Mesenchymal stem cell (in vitro differentiated cells and primary cell): ENCODE results near the gene CAPN10.

Source experiments
- DNase-seq: peaks from one replicate; pipeline ENCODE4 v3.0.0-alpha.2; 2013
- H2AFZ ChIP-seq: one replicate; pipeline ENCODE4 v1.6.1; 2013; ENCODE audit warnings: low read depth, mild to moderate bottlenecking, control low read depth, inconsistent platforms, low read length, moderate library complexity
- H2AK5ac ChIP-seq: 2 replicates; pipeline ENCODE4 v1.6.1; 2013; ENCODE audit warnings: low read length, moderate library complexity, mild to moderate bottlenecking, inconsistent platforms; ENCODE audit not compliant: severe bottlenecking
- H2BK120ac ChIP-seq: one replicate; pipeline ENCODE4 v1.6.1; 2013; ENCODE audit warnings: low read depth, mild to moderate bottlenecking, inconsistent platforms, low read length, moderate library complexity
- H2BK12ac ChIP-seq, 2 experiments: one replicate each; pipeline ENCODE4 v1.6.1; 2013; ENCODE audit warnings: inconsistent platforms in 2 of 2, low read length in 2 of 2, mild to moderate bottlenecking in 2 of 2, moderate library complexity in 2 of 2, control low read depth in 1 of 2
- H2BK15ac ChIP-seq: one replicate; pipeline ENCODE4 v1.6.1; 2013; ENCODE audit warnings: mild to moderate bottlenecking, low read depth, inconsistent platforms; ENCODE audit not compliant: poor library complexity, severe bottlenecking
- H2BK5ac ChIP-seq: 2 replicates; pipeline ENCODE4 v1.6.1; 2013; ENCODE audit warnings: low read depth, mild to moderate bottlenecking, low read length, control low read depth, inconsistent platforms; ENCODE audit not compliant: poor library complexity, severe bottlenecking
- H3K14ac ChIP-seq, 2 experiments: one replicate each; pipeline ENCODE4 v1.6.1; 2013; ENCODE audit warnings: inconsistent platforms in 2 of 2, low read length in 2 of 2, control low read depth in 1 of 2, mild to moderate bottlenecking in 1 of 2, moderate library complexity in 1 of 2
- H3K18ac ChIP-seq, 2 experiments: one replicate each; pipeline ENCODE4 v1.6.1; 2013; ENCODE audit warnings: inconsistent platforms in 2 of 2, low read length in 2 of 2, control low read depth in 1 of 2, low read depth in 1 of 2, mild to moderate bottlenecking in 1 of 2
- H3K23ac ChIP-seq, 2 experiments: one replicate each; pipeline ENCODE4 v1.6.1; 2013; ENCODE audit warnings: inconsistent platforms in 2 of 2, low read length in 2 of 2, mild to moderate bottlenecking in 2 of 2, moderate library complexity in 2 of 2, control low read depth in 1 of 2
- H3K27ac ChIP-seq: 2 replicates; pipeline ENCODE4 v1.5.1; 2013; ENCODE audit warnings: mild to moderate bottlenecking, moderate library complexity, low read length, control low read depth, inconsistent platforms; ENCODE audit not compliant: poor library complexity, severe bottlenecking
- H3K27me3 ChIP-seq, 2 experiments: 2 replicates each; pipeline versions ENCODE4 v1.6.1 to v1.7.0; 2013; ENCODE audit warnings: low read length in 2 of 2, mild to moderate bottlenecking in 2 of 2, moderate library complexity in 2 of 2, control low read depth in 1 of 2, inconsistent platforms in 1 of 2; ENCODE audit not compliant: control insufficient read depth in 1 of 2, insufficient read depth in 1 of 2
- H3K36me3 ChIP-seq, 2 experiments: 2 replicates each; pipeline versions ENCODE4 v1.6.1 to v1.7.0; 2013; ENCODE audit warnings: low read length in 2 of 2, control low read depth in 1 of 2, inconsistent platforms in 1 of 2, low read depth in 1 of 2, mild to moderate bottlenecking in 1 of 2; ENCODE audit not compliant: insufficient read depth in 2 of 2, control insufficient read depth in 1 of 2
- H3K4ac ChIP-seq, 2 experiments: one replicate each; pipeline ENCODE4 v1.6.1; 2013; ENCODE audit warnings: inconsistent platforms in 2 of 2, low read length in 2 of 2, mild to moderate bottlenecking in 2 of 2, moderate library complexity in 2 of 2, control low read depth in 1 of 2, low read depth in 1 of 2
- H3K4me1 ChIP-seq: 2 replicates; pipeline ENCODE4 v1.6.1; 2013; ENCODE audit warnings: low read depth, low read length, control low read depth; ENCODE audit not compliant: control insufficient read depth, insufficient read depth
- H3K4me2 ChIP-seq: 2 replicates; pipeline ENCODE4 v1.6.1; 2013; ENCODE audit warnings: low read length, mild to moderate bottlenecking, inconsistent platforms; ENCODE audit not compliant: poor library complexity, severe bottlenecking
- H3K4me3 ChIP-seq, 2 experiments: 2 replicates each; pipeline versions ENCODE4 v1.5.1 to v1.7.0; 2013; ENCODE audit warnings: low read length in 2 of 2, mild to moderate bottlenecking in 2 of 2, control low read depth in 1 of 2, low read depth in 1 of 2; ENCODE audit not compliant: insufficient read depth in 1 of 2
- H3K79me1 ChIP-seq: replicated peaks from 2 replicates; pipeline ENCODE4 v1.6.1; 2013; ENCODE audit warnings: mild to moderate bottlenecking, control low read depth, low read length, inconsistent platforms; ENCODE audit not compliant: poor library complexity, severe bottlenecking
- H3K9ac ChIP-seq: 2 replicates; pipeline ENCODE4 v1.7.0; 2013; ENCODE audit warnings: mild to moderate bottlenecking, low read length, moderate library complexity
- H3K9me3 ChIP-seq: 2 replicates; pipeline ENCODE4 v1.7.0; 2013; ENCODE audit warnings: mild to moderate bottlenecking, low read length; ENCODE audit not compliant: control insufficient read depth
- H4K8ac ChIP-seq: one replicate; pipeline ENCODE4 v1.6.1; 2013; ENCODE audit warnings: inconsistent platforms, mild to moderate bottlenecking, low read length, moderate library complexity
- H4K91ac ChIP-seq: one replicate; pipeline ENCODE4 v1.6.1; 2013; ENCODE audit warnings: mild to moderate bottlenecking, low read length, inconsistent platforms
- WGBS: methylation state at CpG from one replicate; pipeline ENCODE4 v1.1.7; 2013; ENCODE audit warnings: mixed read lengths; 5-methylcytosine and 5-hydroxymethylcytosine counted together

CAPN10 gene

DNA sequence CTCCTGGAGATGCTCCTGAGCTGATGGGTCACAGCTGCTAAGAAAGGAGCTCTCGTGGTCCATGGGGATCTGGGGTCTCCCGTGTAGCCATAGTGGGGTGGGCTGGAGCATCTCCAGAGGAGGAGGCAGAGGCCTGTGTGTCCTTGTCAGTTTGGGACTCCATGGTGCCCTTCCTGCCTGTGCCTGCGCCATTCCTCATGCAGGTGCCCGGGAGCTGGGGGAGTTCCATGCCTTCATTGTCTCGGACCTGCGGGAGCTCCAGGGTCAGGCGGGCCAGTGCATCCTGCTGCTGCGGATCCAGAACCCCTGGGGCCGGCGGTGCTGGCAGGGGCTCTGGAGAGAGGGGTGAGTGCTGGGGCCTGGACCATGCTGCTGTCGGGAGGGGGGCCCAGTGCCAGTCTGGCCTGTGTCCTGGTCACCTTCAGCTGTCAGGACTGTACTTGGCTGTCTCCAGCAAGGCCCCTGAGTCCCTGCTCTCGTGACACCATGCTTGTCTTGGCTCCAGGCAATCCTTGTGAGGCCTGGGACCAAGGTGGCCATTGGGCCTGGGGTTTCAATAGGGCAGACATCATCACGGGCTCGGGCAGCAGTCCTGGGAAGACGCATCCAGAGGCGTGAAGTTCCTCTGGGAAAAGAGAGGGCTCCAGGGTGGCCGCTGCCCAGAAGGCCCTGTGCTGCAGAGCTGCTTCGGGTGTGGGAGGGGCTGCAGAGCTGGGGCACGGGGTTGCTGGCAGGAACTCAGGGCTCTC lies 7.3 kb downstream of the CAPN10 start:
- DNase-seq = no peak
- H2BK15ac ChIP-seq = no peak overlapping the region
- no peak overlapping the region for H2BK120ac ChIP-seq
- H3K14ac ChIP-seq = no peak overlapping the region
- H3K9me3 ChIP-seq = no peaks in the 10 kb centered on the region
- no peak overlapping the region for H2AFZ ChIP-seq
- no peak overlapping the region for H3K18ac ChIP-seq
- no peak overlapping the region for H2BK12ac ChIP-seq
- H4K91ac ChIP-seq = no peak overlapping the region
- H4K8ac ChIP-seq = no peak overlapping the region
- no peak overlapping the region for H3K4me3 ChIP-seq
- no peak overlapping the region for H3K4me2 ChIP-seq
- H3K9ac ChIP-seq = no peak overlapping the region
- no peak overlapping the region for H3K4ac ChIP-seq
- H3K36me3 ChIP-seq = peaks cover 42 to 91% of the 10 kb centered on the region in 2 experiments
- no peak overlapping the region for H3K23ac ChIP-seq
- peaks cover 13% of the 10 kb centered on the region for H3K4me1 ChIP-seq
- no peaks in the 10 kb centered on the region for H3K27me3 ChIP-seq
- H3K27ac ChIP-seq = no peak overlapping the region
- peaks cover 74% of the 10 kb centered on the region for H3K79me1 ChIP-seq
- H2AK5ac ChIP-seq = no peak overlapping the region
- no peak overlapping the region for H2BK5ac ChIP-seq
- 97% methylated on average over 19 of the region's 19 CpGs for WGBS

DNA sequence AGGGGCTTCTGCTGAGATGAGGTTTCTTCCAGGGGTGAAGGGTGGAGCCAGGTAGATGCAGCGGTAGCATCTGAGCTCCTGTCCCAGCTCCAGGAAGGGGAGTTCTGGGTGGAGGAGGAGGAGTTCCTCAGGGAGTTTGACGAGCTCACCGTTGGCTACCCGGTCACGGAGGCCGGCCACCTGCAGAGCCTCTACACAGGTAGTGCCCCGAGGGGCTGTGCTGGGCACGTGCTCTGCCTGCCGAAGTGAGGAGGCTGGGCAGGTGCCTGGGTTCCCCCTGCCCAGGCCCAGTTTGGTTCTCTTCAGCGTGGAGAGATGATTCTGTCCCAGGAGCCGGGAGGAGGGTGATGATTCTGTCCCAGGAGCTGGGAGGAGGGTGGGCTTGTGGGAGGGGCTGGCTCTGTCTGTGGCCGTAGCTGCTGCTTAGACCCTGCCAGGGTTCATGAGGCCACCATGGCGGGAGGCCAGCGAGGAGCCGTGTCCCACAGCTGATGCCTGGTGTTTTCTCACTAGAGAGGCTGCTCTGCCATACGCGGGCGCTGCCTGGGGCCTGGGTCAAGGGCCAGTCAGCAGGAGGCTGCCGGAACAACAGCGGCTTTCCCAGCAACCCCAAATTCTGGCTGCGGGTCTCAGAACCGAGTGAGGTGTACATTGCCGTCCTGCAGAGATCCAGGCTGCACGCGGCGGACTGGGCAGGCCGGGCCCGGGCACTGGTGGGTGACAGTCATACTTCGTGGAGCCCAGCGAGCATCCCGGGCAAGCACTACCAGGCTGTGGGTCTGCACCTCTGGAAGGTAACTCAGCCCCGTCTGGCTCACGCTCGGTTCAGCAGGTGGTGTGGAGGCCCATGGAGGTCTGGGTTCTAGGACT lies 8.2 kb downstream of the CAPN10 start:
- H3K23ac ChIP-seq = no peak overlapping the region
- no peak overlapping the region for H2BK5ac ChIP-seq
- no peak overlapping the region for H3K4me2 ChIP-seq
- H4K8ac ChIP-seq = no peak overlapping the region
- no peak overlapping the region for H3K9ac ChIP-seq
- 96% methylated on average over 34 of the region's 34 CpGs for WGBS
- no peak overlapping the region for H3K4me3 ChIP-seq
- H2BK15ac ChIP-seq = no peak overlapping the region
- H2AK5ac ChIP-seq = no peak overlapping the region
- H3K27ac ChIP-seq = no peak overlapping the region
- H4K91ac ChIP-seq = no peak overlapping the region
- no peaks in the 10 kb centered on the region for H3K27me3 ChIP-seq
- no peak overlapping the region for H2AFZ ChIP-seq
- H3K14ac ChIP-seq = no peak overlapping the region
- peaks cover 74% of the 10 kb centered on the region for H3K79me1 ChIP-seq
- peaks cover 6% of the 10 kb centered on the region for H3K4me1 ChIP-seq
- no peak overlapping the region for H2BK12ac ChIP-seq
- no peak overlapping the region for H2BK120ac ChIP-seq
- H3K18ac ChIP-seq = no peak overlapping the region
- H3K4ac ChIP-seq = no peak overlapping the region
- no peaks in the 10 kb centered on the region for H3K9me3 ChIP-seq
- no peak for DNase-seq
- peaks cover 45 to 99% of the 10 kb centered on the region in 2 experiments for H3K36me3 ChIP-seq

DNA sequence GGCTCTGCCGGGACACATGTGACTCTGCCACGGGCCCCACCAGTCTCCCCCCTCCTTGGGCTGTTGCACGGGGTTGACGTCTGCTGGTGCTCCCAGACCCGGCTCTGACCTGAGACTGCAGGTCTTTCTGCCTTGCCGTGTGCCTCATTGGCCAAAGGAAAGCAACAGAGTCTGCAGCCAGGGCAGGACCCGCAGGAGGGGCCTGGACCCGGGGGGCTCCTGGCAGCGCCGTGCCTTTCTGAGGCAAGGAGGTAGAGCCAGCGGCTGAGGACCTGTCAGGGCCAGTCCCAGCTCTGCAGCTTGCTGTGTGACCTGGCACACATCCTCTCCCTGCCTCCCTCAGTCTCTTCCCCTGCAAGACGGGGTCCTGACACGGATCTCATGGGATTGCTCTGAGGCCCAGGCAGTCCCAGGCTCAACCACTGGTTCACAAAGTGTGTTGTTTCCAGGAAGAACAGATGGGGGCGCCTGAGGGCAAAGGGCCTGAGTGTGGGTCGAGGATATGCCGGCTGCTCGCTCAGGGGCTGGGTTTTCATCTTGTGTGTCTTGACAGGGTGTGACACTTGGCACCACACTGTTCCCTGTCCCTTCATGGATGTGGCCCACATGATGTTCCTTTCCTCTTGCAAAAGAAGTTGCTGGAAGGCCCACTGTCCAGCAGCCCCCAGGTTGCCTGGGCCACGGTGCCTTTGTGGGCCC lies 9.0 kb downstream of the CAPN10 start:
- Histone ChIP-seq H3K4me2 (no peak overlapping the region), H3K14ac (no peak overlapping the region), H2AFZ (no peak overlapping the region), H2BK5ac (no peak overlapping the region), H4K8ac (no peak overlapping the region), H4K91ac (no peak overlapping the region), H3K18ac (no peak overlapping the region), H3K27ac (no peak overlapping the region), H2BK120ac (no peak overlapping the region), H3K4ac (no peak overlapping the region), H2BK12ac (no peak overlapping the region), H3K4me1 (peaks cover 1% of the 10 kb centered on the region), H3K9me3 (no peaks in the 10 kb centered on the region), H3K36me3 (peaks cover 44 to 94% of the 10 kb centered on the region in 2 experiments), H3K4me3 (no peak overlapping the region), H2AK5ac (no peak overlapping the region), H2BK15ac (no peak overlapping the region), H3K79me1 (peaks cover 67% of the 10 kb centered on the region), H3K9ac (no peak overlapping the region), H3K23ac (no peak overlapping the region), H3K27me3 (no peaks in the 10 kb centered on the region)
- 74% methylated on average over 18 of the region's 18 CpGs for WGBS
- peak; percentile 14 for DNase-seq

DNA sequence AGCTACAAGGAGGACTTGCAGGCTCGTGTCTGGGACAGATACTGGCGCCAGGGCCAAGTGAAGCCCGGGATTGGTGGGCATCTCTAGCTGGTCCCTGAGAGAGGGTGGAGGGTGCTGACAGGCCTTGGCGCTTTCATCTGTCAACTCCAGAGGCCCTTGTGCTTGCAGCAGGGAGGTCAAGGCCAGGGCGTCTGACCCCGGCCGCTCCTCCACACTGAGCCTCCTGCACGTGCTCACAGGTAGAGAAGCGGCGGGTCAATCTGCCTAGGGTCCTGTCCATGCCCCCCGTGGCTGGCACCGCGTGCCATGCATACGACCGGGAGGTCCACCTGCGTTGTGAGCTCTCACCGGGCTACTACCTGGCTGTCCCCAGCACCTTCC lies 9.5 kb downstream of the CAPN10 start:
- H3K9me3 ChIP-seq = no peaks in the 10 kb centered on the region
- H2BK15ac ChIP-seq = no peak overlapping the region
- H3K9ac ChIP-seq = no peak overlapping the region
- no peak overlapping the region for H4K91ac ChIP-seq
- no peak overlapping the region for H3K18ac ChIP-seq
- 95% methylated on average over 17 of the region's 17 CpGs for WGBS
- H3K4me1 ChIP-seq = peaks cover 1% of the 10 kb centered on the region
- H2AFZ ChIP-seq = no peak overlapping the region
- H4K8ac ChIP-seq = no peak overlapping the region
- peaks cover 42 to 94% of the 10 kb centered on the region in 2 experiments for H3K36me3 ChIP-seq
- no peak for DNase-seq
- no peak overlapping the region for H3K4me3 ChIP-seq
- no peak overlapping the region for H3K4me2 ChIP-seq
- H3K4ac ChIP-seq = no peak overlapping the region
- no peak overlapping the region for H3K23ac ChIP-seq
- no peak overlapping the region for H3K27ac ChIP-seq
- no peak overlapping the region for H3K14ac ChIP-seq
- no peak overlapping the region for H2BK12ac ChIP-seq
- H3K79me1 ChIP-seq = peaks cover 62% of the 10 kb centered on the region
- H2BK5ac ChIP-seq = no peak overlapping the region
- no peak overlapping the region for H2BK120ac ChIP-seq
- H3K27me3 ChIP-seq = no peaks in the 10 kb centered on the region
- H2AK5ac ChIP-seq = no peak overlapping the region
